HCT116 (cell line): Measurements from ENCODE around the gene MEOX1.

Experiments used
- ATF3 ChIP-seq: IDR thresholded peaks from 2 replicates; pipeline ENCODE4 v1.6.1; 2012
- CTCF ChIP-seq, 3 experiments: fragments of 200-600 bp in 1 of 3; sonication (generic) in 1 of 3; IDR thresholded peaks in 2 of 3; conservative IDR thresholded peaks in 1 of 3; 2 replicates each; pipeline ENCODE4 v1.5.1; 2012 to 2017; ENCODE audit warnings: low read depth in 2 of 3, low read length in 2 of 3, antibody characterized with exemption in 1 of 3, borderline replicate concordance in 1 of 3, control low read depth in 1 of 3, mild to moderate bottlenecking in 1 of 3, mixed read lengths in 1 of 3, mixed run types in 1 of 3, moderate library complexity in 1 of 3; ENCODE audit not compliant: insufficient read depth in 1 of 3
- EZH2 ChIP-seq: fragments of 200-600 bp; sonication (generic); IDR thresholded peaks from 2 replicates; pipeline ENCODE4 v1.6.1; 2017; ENCODE audit warnings: antibody characterized with exemption, mixed run types
- MAX ChIP-seq: IDR thresholded peaks from 2 replicates; pipeline ENCODE4 v1.6.1; 2012
- POLR2A ChIP-seq: IDR thresholded peaks from 2 replicates; pipeline ENCODE4 v1.7.0; 2011; ENCODE audit warnings: borderline replicate concordance; ENCODE audit not compliant: insufficient read depth, insufficient read length; ENCODE audit errors: extremely low read depth
- POLR2AphosphoS5 ChIP-seq: IDR thresholded peaks from 2 replicates; pipeline ENCODE4 v1.6.1; 2011; ENCODE audit warnings: mild to moderate bottlenecking, low read depth, low read length, moderate library complexity
- SIN3A ChIP-seq: IDR thresholded peaks from 2 replicates; pipeline ENCODE4 v1.6.1; 2012; ENCODE audit warnings: low read depth
- SP1 ChIP-seq: IDR thresholded peaks from 2 replicates; pipeline ENCODE4 v1.6.1; 2012; ENCODE audit warnings: low read depth
- TCF7L2 ChIP-seq: IDR thresholded peaks from 2 replicates; pipeline ENCODE4 v1.7.0; 2011; ENCODE audit warnings: borderline replicate concordance, inconsistent platforms; ENCODE audit not compliant: insufficient read depth, insufficient read length; ENCODE audit errors: extremely low read depth
- YY1 ChIP-seq: IDR thresholded peaks from 2 replicates; pipeline ENCODE4 v1.6.1; 2011; ENCODE audit warnings: low read length, low read depth, moderate library complexity, mild to moderate bottlenecking; ENCODE audit not compliant: insufficient replicate concordance; ENCODE audit errors: extremely low read depth
- ZBTB33 ChIP-seq: IDR thresholded peaks from 2 replicates; pipeline ENCODE4 v1.6.1; 2011; ENCODE audit warnings: mild to moderate bottlenecking, low read length, moderate library complexity; ENCODE audit not compliant: insufficient replicate concordance; ENCODE audit errors: extremely low read depth
- ZNF274 ChIP-seq: fragments of 200-500 bp; sonication (Bioruptor generic); IDR thresholded peaks from 2 replicates; pipeline ENCODE4 v1.6.1; 2014; ENCODE audit warnings: mild to moderate bottlenecking, low read depth, low read length, inconsistent platforms

- no peak for TF ChIP-seq ATF3
- no peak for TF ChIP-seq POLR2A
- TF ChIP-seq TCF7L2 = no peak
- TF ChIP-seq SP1 = no peak
- TF ChIP-seq ZNF274 = no peak
- TF ChIP-seq CTCF (IDR thresholded peaks at IDR 0.05 in 2 of 3, conservative IDR thresholded peaks at IDR 0.05 in 1 of 3; ENCODE audit: borderline replicate concordance in 1 of 3, insufficient read depth in 1 of 3, low read depth in 2 of 3, low read length in 2 of 3) = no peak
- TF ChIP-seq EZH2 = no peak
- TF ChIP-seq YY1 = no peak
- no peak for TF ChIP-seq POLR2AphosphoS5
- TF ChIP-seq SIN3A = no peak
- TF ChIP-seq ZBTB33 = no peak
- TF ChIP-seq MAX = no peak
These were observed 15.8 kb downstream of the MEOX1 start for GRCh38 chr17:43645765-43646481.
